ENCODE results near the gene TSPAN9.
A peak's percentile ranks its signal among the peaks of the same experiment; 100 is the strongest.

TSPAN9 gene

DNA sequence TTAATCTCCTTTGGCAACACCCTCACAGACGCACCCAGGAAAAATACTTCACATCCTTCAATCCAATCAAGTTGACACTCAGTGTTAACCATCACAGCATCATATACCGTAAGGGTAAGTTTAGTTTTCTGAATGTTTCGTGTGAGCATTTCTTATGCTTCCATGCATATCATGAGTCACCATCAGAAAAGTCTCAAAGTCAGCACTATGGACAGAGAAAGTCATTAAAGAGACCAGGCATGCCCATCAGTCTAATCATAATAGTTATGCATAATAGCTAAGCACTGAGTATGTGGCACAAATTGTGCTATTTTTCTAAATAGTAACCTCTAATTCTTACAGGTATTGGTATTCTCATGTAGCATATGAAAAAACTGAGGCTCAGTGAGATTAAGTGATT lies 255.0 kb downstream of the TSPAN9 start:
- Mint-ChIP-seq H3K9me3 (no peaks in the 10 kb centered on the region), H3K4me3 (no peak overlapping the region), H3K27ac (no peak overlapping the region), H3K4me1 (peaks cover 27% of the 10 kb centered on the region), H3K36me3 (ENCODE audit: low read depth) (no peaks in the 10 kb centered on the region), H3K27me3 (ENCODE audit: low read depth, poor library complexity) (no peaks in the 10 kb centered on the region)
- DNase-seq: no peak
- TF ChIP-seq, protein P1, sequence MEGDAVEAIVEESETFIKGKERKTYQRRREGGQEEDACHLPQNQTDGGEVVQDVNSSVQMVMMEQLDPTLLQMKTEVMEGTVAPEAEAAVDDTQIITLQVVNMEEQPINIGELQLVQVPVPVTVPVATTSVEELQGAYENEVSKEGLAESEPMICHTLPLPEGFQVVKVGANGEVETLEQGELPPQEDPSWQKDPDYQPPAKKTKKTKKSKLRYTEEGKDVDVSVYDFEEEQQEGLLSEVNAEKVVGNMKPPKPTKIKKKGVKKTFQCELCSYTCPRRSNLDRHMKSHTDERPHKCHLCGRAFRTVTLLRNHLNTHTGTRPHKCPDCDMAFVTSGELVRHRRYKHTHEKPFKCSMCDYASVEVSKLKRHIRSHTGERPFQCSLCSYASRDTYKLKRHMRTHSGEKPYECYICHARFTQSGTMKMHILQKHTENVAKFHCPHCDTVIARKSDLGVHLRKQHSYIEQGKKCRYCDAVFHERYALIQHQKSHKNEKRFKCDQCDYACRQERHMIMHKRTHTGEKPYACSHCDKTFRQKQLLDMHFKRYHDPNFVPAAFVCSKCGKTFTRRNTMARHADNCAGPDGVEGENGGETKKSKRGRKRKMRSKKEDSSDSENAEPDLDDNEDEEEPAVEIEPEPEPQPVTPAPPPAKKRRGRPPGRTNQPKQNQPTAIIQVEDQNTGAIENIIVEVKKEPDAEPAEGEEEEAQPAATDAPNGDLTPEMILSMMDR (IDR thresholded peaks at IDR 0.05): no peak

DNA sequence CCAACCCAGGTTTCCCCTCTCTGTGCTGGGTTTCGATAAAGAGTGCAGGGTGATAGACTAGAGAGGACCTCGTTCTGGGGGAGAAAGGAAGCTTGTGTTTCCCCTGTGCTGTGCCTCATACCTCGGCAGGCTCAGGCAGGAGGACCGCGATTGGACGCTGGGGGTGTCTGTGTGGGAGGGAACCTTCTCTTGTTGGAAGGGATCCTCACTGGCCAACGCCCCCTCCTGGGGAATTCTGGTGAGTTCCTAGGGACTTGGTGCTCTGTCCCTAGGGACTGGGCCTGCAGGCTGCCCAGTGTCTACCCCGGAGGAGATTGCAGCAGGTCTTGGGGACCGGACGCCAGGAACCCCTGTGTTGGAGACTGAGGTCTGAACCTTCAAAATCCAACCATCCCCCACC lies 256.4 kb downstream of the TSPAN9 start:
- no peak overlapping the region for H3K27ac Mint-ChIP-seq
- H3K4me1 Mint-ChIP-seq: peaks cover 31% of the 10 kb centered on the region
- TF ChIP-seq, protein P1 (IDR thresholded peaks at IDR 0.05): no peak
- H3K36me3 Mint-ChIP-seq (ENCODE audit: low read depth): no peaks in the 10 kb centered on the region
- H3K9me3 Mint-ChIP-seq: no peaks in the 10 kb centered on the region
- no peak overlapping the region for H3K4me3 Mint-ChIP-seq
- DNase-seq: peak; percentile 62
- H3K27me3 Mint-ChIP-seq (ENCODE audit: low read depth, poor library complexity): no peaks in the 10 kb centered on the region

DNA sequence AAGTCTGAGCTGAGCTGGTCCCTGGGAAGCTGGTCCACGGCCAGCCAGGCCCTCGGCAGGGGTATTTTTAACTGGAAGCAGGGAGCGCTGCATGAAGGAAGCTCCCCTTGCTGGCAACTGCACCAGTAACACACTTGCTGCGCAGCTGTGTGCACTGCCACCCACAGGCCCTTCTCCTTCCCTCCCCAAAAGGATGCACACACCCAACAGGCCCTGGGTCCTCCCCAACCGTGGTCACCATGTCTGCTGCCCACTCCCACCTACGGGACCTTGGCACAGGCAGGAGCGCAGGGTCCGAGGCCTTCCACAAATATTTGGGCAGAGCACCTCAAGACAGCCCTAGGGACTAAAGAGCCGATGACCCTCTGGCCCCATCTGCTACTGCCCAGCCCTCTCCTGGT lies 256.8 kb downstream of the TSPAN9 start:
- H3K4me3 Mint-ChIP-seq: no peak overlapping the region
- H3K4me1 Mint-ChIP-seq: peaks cover 31% of the 10 kb centered on the region
- DNase-seq: no peak
- H3K27ac Mint-ChIP-seq: no peak overlapping the region
- H3K9me3 Mint-ChIP-seq: no peaks in the 10 kb centered on the region
- no peaks in the 10 kb centered on the region for H3K27me3 Mint-ChIP-seq (ENCODE audit: low read depth, poor library complexity)
- TF ChIP-seq, protein P1 (IDR thresholded peaks at IDR 0.05): no peak
- H3K36me3 Mint-ChIP-seq (ENCODE audit: low read depth): no peaks in the 10 kb centered on the region

DNA sequence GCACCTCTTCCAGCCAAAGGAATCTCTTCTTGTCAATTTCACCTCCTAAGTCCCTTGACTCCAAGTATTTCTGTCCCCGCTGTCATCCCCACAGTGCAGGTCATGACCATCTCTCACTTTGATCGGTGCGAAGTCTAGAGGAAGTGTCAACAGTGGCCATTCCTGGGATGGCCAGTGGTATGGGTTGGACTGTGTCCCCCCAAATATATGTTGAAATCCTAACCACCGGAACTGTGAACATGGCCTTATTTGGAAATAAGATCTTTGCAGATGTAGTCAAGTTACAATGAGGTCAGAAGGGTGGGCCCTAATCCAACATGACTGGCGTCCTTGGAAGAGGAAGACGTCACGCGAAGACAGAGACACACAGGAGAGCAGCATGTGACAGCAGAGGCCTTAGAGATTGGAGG lies 257.9 kb downstream of the TSPAN9 start:
- Mint-ChIP-seq H3K36me3 (ENCODE audit: low read depth) (no peaks in the 10 kb centered on the region), H3K9me3 (no peaks in the 10 kb centered on the region), H3K4me3 (peak overlapping the region; percentile 35), H3K27ac (no peak overlapping the region), H3K4me1 (peaks cover 31% of the 10 kb centered on the region), H3K27me3 (ENCODE audit: low read depth, poor library complexity) (no peaks in the 10 kb centered on the region)
- no peak for DNase-seq
- TF ChIP-seq, protein P1 (IDR thresholded peaks at IDR 0.05): no peak
